ENCODE results near the gene MOB3C.
"Not testable (repeated sequence)": the region's sequence is repeated elsewhere in the genome, so short reads cannot be mapped to it uniquely, and the experiment has no call there.

MOB3C gene

GRCh38 chr1:46616277-46617107 lies at the start of gene MOB3C:
MOB3C (minus strand) TSS chr1:46616811; CDS start chr1:46613321, 3,490 bp downstream.
- peak; percentile 45 for DNase-seq

DNA sequence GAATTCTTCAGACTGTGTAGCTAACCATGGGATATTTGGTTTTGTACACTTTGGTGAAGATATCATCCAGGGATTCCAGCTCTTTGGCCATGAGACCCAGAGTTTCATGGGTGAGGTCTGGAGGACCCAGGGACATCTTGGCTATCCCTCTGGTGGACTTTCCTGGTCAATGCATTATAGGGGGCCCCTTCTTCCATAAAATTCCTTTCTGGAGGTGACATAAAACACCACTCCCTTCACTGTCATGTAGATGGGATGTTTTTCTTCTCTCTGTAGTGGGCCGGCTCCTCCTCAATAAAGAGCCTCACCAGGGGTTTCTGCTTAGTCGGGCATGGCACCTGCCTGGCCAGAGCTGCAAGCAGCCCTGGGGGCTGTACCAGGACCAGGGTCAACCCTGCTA lies 49.4 kb upstream of the MOB3C start:
- no peak for DNase-seq

DNA sequence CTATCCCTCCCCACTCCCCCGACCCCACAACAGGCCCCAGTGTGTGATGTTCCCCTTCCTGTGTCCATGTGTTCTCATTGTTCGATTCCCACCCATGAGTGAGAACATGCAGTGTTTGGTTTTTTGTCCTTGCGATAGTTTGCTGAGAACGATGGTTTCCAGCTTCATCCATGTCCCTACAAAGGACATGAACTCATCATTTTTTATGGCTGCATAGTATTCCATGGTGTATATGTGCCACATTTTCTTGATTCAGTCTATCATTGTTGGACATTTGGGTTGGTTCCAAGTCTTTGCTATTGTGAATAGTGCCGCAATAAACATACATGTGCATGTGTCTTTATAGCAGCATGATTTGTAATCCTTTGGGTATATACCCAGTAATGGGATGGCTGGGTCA lies 46.3 kb upstream of the MOB3C start:
- DNase-seq = not testable (repeated sequence)

DNA sequence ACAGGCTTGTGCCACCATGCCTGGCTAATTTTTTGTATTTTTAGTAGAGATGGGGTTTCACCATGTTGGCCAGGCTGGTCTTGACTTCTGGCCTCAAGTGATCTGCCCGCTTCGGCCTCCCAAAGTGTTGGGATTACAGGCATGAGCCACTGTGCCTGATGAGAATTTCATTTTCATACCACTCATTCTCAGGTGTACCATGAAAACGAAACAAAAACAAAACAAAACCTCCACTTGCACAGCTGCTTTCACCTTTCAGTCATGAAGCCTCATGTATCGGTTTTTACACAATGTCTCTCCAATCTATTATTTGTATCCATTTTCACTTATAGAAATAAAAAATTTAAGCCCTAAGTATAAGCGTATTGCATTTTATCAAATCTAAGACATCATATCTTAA lies 43.5 kb upstream of the MOB3C start:
- not testable (repeated sequence) for DNase-seq

DNA sequence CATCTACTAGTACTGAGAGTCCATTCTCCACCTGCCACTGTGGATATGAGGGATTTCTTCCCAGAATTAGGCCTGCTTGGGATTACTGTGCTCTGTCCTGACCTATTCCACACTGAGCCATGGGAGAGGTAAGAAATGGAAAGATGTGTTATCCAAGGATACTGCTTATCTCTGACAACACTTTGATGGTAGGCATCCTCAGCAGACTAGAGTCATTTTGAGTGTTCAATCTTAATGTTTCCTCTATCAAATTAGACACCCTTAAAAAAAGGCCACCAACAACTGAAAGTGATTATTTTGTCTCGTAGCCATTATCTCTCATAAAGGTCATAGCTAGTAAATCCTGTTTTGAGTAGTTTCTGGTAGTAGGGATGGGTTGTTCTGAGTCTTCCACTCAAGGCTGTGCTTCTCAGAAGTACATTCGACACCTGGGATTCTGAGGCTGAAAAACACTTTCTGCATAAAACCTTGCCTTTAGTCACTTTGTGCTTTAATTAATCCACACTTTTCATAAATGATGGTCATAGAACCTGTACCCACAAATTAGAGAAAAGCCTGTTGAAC lies 42.8 kb upstream of the MOB3C start:
- no peak for DNase-seq

DNA sequence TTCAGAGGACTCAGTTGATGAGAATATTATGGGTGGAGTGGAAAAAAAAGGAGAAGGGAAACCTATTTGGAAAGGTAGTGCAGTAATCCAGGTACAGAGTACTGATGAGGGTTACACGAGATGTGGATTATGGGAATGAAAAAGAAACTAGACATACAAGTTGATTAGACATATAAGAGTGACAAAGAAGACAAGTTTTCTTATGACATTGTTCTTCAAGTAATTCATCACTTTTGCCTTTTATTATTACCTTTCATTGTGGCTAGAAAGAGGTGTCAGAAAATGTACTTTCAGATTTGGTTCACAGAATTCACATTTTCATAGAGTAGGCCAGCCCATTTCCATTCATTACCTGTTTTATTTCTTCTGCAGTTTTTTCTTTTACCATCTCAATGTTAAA lies 41.2 kb upstream of the MOB3C start:
- no peak for DNase-seq

GRCh38 chr1:46656643-46657042 lies 40.0 kb upstream of the MOB3C start:
- DNase-seq = no peak

GRCh38 chr1:46655848-46656247 lies 39.2 kb upstream of the MOB3C start:
- no peak for DNase-seq

GRCh38 chr1:46654698-46655097 lies 38.1 kb upstream of the MOB3C start:
- DNase-seq = not testable (repeated sequence)

GRCh38 chr1:46654012-46654411 lies 37.4 kb upstream of the MOB3C start:
- DNase-seq = no peak

DNA sequence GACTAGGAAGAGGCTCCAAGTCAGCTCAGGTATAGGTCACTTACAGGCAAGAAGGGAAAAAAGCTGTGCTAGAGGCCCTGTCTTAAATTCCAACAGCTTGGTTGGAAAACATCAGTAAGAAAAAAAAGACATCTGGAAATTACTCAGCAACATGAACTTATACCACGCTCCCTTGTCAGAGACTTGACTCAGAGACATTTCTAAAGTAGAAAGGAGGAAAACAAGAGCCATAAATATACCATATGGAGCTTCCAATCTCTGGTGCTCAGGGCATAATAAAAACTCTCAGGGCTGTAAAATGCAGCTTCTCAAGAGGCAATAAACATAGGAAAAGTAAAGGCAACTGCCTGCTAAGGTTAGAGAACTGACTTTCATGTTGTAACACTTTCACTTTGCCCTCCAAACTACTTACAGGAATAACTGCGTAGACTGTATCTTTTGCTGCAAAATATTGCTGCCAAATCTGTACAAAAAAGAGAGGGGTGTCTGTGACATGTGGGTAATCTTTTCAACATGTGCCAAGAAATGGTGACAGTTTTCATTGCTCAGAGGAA lies 36.9 kb upstream of the MOB3C start:
- DNase-seq = no peak

GRCh38 chr1:46652321-46653100 lies 35.9 kb upstream of the MOB3C start:
- DNase-seq = no peak

GRCh38 chr1:46651152-46651551 lies 34.5 kb upstream of the MOB3C start:
- DNase-seq = not testable (repeated sequence)

- DNase-seq = no peak
Observed at GRCh38 chr1:46650491-46650890, 33.9 kb upstream of the MOB3C start.

- no peak for DNase-seq
Observed at GRCh38 chr1:46649764-46650163, 33.2 kb upstream of the MOB3C start.

- no peak for DNase-seq
Observed at GRCh38 chr1:46647611-46648010, 31.0 kb upstream of the MOB3C start.

DNA sequence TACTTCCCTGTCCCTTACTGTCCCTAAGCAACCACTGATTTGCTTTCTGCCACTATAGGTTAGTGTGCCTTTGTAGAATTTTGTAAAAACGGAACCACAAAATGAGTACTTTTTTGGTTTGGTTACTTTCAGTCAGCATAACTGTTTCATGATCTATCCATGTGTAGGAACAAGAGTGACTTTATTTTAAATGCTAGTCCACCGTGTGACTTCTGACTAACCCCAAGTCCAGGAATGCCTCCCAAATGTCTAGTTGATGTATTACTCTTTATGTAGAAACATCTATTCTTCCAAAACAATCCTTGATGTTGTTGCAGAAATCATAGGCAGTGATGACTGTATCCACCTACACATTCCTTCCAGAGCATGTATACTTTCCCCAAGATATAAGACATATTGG lies 30.2 kb upstream of the MOB3C start:
- DNase-seq = no peak

DNA sequence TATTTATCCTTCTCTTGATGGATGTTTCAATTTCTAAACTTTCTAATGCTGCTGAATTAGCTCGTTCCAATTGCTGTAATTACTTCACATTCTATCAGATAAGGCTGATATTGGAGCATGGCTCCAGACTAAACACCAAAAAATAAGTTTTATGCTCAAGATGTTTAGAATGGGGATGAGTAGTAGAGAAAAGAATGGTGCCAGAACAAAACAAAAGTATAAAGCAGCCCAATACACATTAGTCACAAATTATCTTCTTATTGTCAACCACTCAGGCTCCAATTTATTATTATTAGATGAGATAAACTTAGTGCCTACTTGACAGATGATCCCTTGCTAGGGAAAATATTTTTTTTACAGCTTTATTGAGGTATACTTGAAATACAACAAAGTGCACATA lies 29.7 kb upstream of the MOB3C start:
- DNase-seq = no peak

DNA sequence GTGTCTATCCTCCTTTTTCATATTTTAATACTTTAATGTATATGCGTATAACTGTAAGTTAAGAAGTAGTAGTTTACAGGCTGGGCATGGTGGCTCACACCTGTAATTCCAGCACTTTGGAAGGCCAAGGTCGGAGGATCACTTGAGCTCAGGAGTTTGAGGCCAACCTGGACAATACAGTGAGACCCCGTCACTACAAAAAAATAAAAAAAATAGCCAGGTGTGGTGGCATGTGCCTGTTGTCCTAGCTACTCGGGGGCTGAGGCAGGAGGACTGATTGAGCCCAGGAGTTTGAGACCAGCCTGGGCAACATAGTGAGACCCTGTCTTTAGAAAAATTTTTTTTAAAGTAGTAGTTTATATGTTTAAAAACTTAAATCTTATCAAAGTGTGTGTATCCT lies 29.2 kb upstream of the MOB3C start:
- no peak for DNase-seq

DNA sequence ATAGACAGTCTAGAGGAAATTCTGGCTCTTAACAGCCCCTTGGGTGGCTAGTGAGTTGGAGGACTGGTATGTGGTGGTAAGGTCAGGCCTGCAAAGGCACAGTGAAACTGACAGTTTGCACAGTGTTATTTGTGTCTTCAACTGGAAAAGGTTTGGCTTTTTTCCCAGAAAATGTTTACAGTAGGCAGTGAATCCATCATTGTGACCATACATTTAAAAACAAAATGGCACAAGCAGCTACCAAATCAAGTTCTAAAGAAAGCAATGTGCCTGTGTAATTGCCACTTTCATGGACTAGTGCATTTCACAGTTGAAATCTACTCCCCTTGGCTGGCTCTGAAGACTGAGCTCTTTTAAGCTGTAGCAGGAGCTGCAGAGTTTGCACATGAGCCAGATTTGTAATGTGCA lies 26.8 kb upstream of the MOB3C start:
- no peak for DNase-seq

GRCh38 chr1:46642115-46642680 lies 25.6 kb upstream of the MOB3C start:
- DNase-seq = no peak

DNA sequence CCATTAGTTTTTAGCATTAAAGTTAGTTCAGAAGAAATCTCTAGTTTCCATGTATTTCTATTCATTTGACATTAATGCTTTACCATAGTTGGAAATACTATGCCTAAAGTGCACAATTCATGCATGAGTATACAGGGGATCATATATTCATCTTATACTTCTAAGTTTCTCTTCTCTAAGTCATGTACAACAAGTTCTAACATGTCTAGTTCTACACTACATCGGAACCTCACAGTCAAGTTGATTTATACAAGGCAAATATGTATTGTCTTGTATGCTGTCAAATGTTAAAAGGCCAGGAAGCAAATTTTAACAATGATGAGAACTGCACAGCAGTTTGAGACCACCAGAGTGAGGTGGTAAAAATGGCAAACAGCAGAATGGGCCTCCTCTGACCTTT lies 22.9 kb upstream of the MOB3C start:
- no peak for DNase-seq

- DNase-seq = no peak
Observed at GRCh38 chr1:46638921-46639320, 22.3 kb upstream of the MOB3C start.

Measured in NCI-H82 (cell line).